ENCODE measurements around the gene GSTP1.

DNA sequence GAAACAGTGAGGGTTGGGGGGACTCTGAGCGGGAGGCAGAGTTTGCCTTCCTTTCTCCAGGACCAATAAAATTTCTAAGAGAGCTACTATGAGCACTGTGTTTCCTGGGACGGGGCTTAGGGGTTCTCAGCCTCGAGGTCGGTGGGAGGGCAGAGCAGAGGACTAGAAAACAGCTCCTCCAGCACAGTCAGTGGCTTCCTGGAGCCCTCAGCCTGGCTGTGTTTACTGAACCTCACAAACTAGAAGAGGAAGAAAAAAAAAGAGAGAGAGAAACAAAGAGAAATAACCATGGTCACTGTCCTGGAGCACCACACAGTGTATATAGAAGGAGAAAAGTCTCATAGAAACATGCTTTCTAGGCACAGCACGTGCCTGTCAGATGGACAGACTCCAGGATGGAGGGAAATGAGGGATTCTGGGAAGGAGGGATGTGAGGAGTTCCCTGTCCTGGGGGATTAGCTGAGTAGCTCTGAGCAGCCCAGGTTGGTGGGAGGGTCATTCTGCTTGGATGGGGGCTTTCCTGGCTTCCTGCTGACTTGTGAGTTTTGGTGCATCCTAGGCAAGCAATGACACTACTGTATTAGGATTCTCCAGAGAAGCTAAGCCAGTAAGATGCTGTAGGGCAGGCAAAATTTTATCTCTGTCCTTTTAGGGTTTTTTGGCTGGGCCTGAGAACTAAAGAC is 3.1 kb downstream of the GSTP1 start:
- TF ChIP-seq, protein P1, sequence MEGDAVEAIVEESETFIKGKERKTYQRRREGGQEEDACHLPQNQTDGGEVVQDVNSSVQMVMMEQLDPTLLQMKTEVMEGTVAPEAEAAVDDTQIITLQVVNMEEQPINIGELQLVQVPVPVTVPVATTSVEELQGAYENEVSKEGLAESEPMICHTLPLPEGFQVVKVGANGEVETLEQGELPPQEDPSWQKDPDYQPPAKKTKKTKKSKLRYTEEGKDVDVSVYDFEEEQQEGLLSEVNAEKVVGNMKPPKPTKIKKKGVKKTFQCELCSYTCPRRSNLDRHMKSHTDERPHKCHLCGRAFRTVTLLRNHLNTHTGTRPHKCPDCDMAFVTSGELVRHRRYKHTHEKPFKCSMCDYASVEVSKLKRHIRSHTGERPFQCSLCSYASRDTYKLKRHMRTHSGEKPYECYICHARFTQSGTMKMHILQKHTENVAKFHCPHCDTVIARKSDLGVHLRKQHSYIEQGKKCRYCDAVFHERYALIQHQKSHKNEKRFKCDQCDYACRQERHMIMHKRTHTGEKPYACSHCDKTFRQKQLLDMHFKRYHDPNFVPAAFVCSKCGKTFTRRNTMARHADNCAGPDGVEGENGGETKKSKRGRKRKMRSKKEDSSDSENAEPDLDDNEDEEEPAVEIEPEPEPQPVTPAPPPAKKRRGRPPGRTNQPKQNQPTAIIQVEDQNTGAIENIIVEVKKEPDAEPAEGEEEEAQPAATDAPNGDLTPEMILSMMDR (IDR thresholded peaks at IDR 0.05) = no peak
- TF ChIP-seq POLR2AphosphoS5 (IDR thresholded peaks at IDR 0.05) = no peak
